WTC11 (cell line): ENCODE results near the gene METTL25B. TPM values are rescaled to one million over a fixed set of nuclear protein-coding genes. Genes with fewer than 3 reads are reported as not detected.

ENCODE experiments used
- ATAC-seq: fragments of 200-7000 bp; cut with Tn5 transposase; 2 replicates; pipeline ENCODE4 v1.10.0; 2021; ENCODE audit warnings: mild to moderate bottlenecking, moderate library complexity
- CTCF ChIA-PET: fragments of 300-600 bp; sonication (Branson Sonifier 250); formaldehyde crosslinking; loops from one replicate; lab custom pipeline; 2021; ENCODE audit warnings: antibody characterized with exemption; lab: Charles Lee
- POLR2A ChIA-PET: fragments of 350-600 bp; sonication (Branson Sonifier 250); formaldehyde crosslinking; loops from one replicate; lab custom pipeline; 2021; ENCODE audit warnings: antibody characterized with exemption; lab: Charles Lee
- DNase-seq: peaks from one replicate; pipeline ENCODE4 v3.0.0; 2021; ENCODE audit warnings: low spot score
- H3K27ac Mint-ChIP-seq: 2 replicates; pipeline ENCODE4 v1.8.0; 2021; ENCODE audit warnings: mixed read lengths
- H3K27me3 Mint-ChIP-seq: 2 replicates; pipeline ENCODE4 v1.8.0; 2021; ENCODE audit warnings: low read depth, mild to moderate bottlenecking, moderate library complexity, mixed read lengths
- H3K36me3 Mint-ChIP-seq: 2 replicates; pipeline ENCODE4 v1.8.0; 2021; ENCODE audit warnings: mixed read lengths
- H3K4me1 Mint-ChIP-seq: 2 replicates; pipeline ENCODE4 v1.8.0; 2022; ENCODE audit warnings: mixed read lengths
- H3K4me3 Mint-ChIP-seq: 2 replicates; pipeline ENCODE4 v1.8.0; 2021; ENCODE audit warnings: mild to moderate bottlenecking, moderate library complexity, mixed read lengths
- H3K9me3 Mint-ChIP-seq: 2 replicates; pipeline ENCODE4 v1.8.0; 2021; ENCODE audit warnings: mixed read lengths
- ARID4B ChIP-seq: sonication (generic); formaldehyde crosslinking; IDR thresholded peaks from 2 replicates; pipeline ENCODE4 v1.8.0; 2023; ENCODE audit warnings: missing genetic modification reagents, mild to moderate bottlenecking, borderline replicate concordance
- CREM ChIP-seq: sonication (generic); formaldehyde crosslinking; IDR thresholded peaks from 2 replicates; pipeline ENCODE4 v1.8.1; 2022; ENCODE audit warnings: mild to moderate bottlenecking, missing genetic modification reagents, moderate library complexity
- E2F4 ChIP-seq: sonication (generic); formaldehyde crosslinking; IDR thresholded peaks from 2 replicates; pipeline ENCODE4 v1.8.1; 2022; ENCODE audit warnings: low read depth, mild to moderate bottlenecking, moderate library complexity, missing genetic modification reagents, borderline replicate concordance
- ERG ChIP-seq: fragments of 250-450 bp; sonication (Bioruptor Pico); IDR thresholded peaks from 2 replicates; pipeline ENCODE4 v1.8.0; 2021; ENCODE audit warnings: mild to moderate bottlenecking
- ESRRA ChIP-seq: sonication (generic); formaldehyde crosslinking; IDR thresholded peaks from 2 replicates; pipeline ENCODE4 v1.8.1; 2022; ENCODE audit warnings: mild to moderate bottlenecking, missing genetic modification reagents, borderline replicate concordance
- ETV6 ChIP-seq: sonication (generic); formaldehyde crosslinking; IDR thresholded peaks from 2 replicates; pipeline ENCODE4 v1.8.1; 2022; ENCODE audit warnings: mild to moderate bottlenecking, missing genetic modification reagents
- FOXP1 ChIP-seq: sonication (generic); formaldehyde crosslinking; IDR thresholded peaks from 2 replicates; pipeline ENCODE4 v1.8.0; 2022; ENCODE audit warnings: missing genetic modification reagents, mild to moderate bottlenecking, moderate library complexity, borderline replicate concordance
- GABPB1 ChIP-seq: sonication (generic); formaldehyde crosslinking; IDR thresholded peaks from 2 replicates; pipeline ENCODE4 v1.8.1; 2023; ENCODE audit warnings: mild to moderate bottlenecking, missing genetic modification reagents
- IRF1 ChIP-seq: sonication (generic); formaldehyde crosslinking; IDR thresholded peaks from 2 replicates; pipeline ENCODE4 v1.8.0; 2023; ENCODE audit warnings: missing genetic modification reagents
- NFATC4 ChIP-seq: fragments of 250-450 bp; sonication (Bioruptor Pico); IDR thresholded peaks from 2 replicates; pipeline ENCODE4 v1.9.0; 2021; ENCODE audit warnings: mild to moderate bottlenecking
- NR2C2 ChIP-seq: sonication (generic); formaldehyde crosslinking; IDR thresholded peaks from 2 replicates; pipeline ENCODE4 v1.8.0; 2022; ENCODE audit warnings: mild to moderate bottlenecking, missing genetic modification reagents
- PRDM15 ChIP-seq: sonication (generic); formaldehyde crosslinking; IDR thresholded peaks from 2 replicates; pipeline ENCODE4 v1.8.0; 2022; ENCODE audit warnings: missing genetic modification reagents
- SP1 ChIP-seq: sonication (generic); formaldehyde crosslinking; conservative IDR thresholded peaks from 2 replicates; pipeline ENCODE4 v1.8.1; 2022; ENCODE audit warnings: missing genetic modification reagents
- TCF7 ChIP-seq: sonication (generic); formaldehyde crosslinking; IDR thresholded peaks from 2 replicates; pipeline ENCODE4 v1.8.0; 2022; ENCODE audit warnings: mild to moderate bottlenecking, low read depth, missing genetic modification reagents, moderate library complexity
- ZMAT4 ChIP-seq: fragments of 250-450 bp; sonication (Bioruptor Pico); IDR thresholded peaks from 2 replicates; pipeline ENCODE4 v1.9.0; 2021; ENCODE audit warnings: mild to moderate bottlenecking
- ZNF232 ChIP-seq: sonication (generic); formaldehyde crosslinking; IDR thresholded peaks from 2 replicates; pipeline ENCODE4 v1.8.0; 2022; ENCODE audit warnings: mild to moderate bottlenecking, missing genetic modification reagents
- ZNF425 ChIP-seq: fragments of 250-450 bp; sonication (Bioruptor Pico); conservative IDR thresholded peaks from 2 replicates; pipeline ENCODE4 v1.9.0; 2021; ENCODE audit warnings: mild to moderate bottlenecking
- total RNA-seq: library from RNA; stranded (reverse); gene quantifications from 3 replicates; pipeline ENCODE4 v1.2.3, GENCODE V29; 2021

METTL25B gene
- total RNA-seq, 1 experiment from 2014 or later: 32.0 TPM

GRCh38 chr1:156727492-156727891 is 777 bp upstream of the METTL25B start:
- Mint-ChIP-seq H3K4me1 (peaks cover 14% of the 10 kb centered on the region), H3K27me3 (no peaks in the 10 kb centered on the region), H3K27ac (peak overlapping the region; percentile 99), H3K36me3 (peaks cover 20% of the 10 kb centered on the region), H3K9me3 (no peaks in the 10 kb centered on the region), H3K4me3 (no peak overlapping the region)
- TF ChIP-seq NFATC4 (CRISPR knock-in tag): no peak
- TF ChIP-seq ESRRA (CRISPR knock-in tag): no peak
- TF ChIP-seq PRDM15: no peak
- no peak for ATAC-seq
- ChIA-PET CTCF (interaction anchor here (0.6 to 9.5 kb wide), 24 partner anchors 13 to 440 kb away, joined by 3 to 682 read pairs (median 18); partner anchors contain the start of genes CRABP2, HDGF, INSRR and MRPL24), POLR2A (interaction anchor here (1.3 to 5.3 kb wide), 7 partner anchors 12 to 51 kb away, joined by 3 to 57 read pairs (median 10); partner anchors contain the start of genes HDGF, MRPL24 and NES)
- no peak for DNase-seq

- H3K4me1 Mint-ChIP-seq: peaks cover 14% of the 10 kb centered on the region
- H3K27me3 Mint-ChIP-seq: no peaks in the 10 kb centered on the region
- peak within 1 kb of the TSS; percentile 99 for H3K27ac Mint-ChIP-seq
- H3K4me3 Mint-ChIP-seq: no peak within 1 kb of the TSS
- H3K36me3 Mint-ChIP-seq: peaks cover 14% of the 10 kb centered on the region
- POLR2A ChIA-PET: interaction anchor here (0.6 to 5.3 kb wide), 14 partner anchors 12 to 158 kb away, joined by 3 to 57 read pairs (median 4); partner anchors contain the start of genes CRABP2, HDGF, MRPL24 and PRCC
- H3K9me3 Mint-ChIP-seq: no peaks in the 10 kb centered on the region
- DNase-seq: peak; percentile 96
- peak; percentile 90 for ATAC-seq
- CTCF ChIA-PET: interaction anchor here (0.7 to 9.5 kb wide), 19 partner anchors 12 to 1968 kb away, joined by 3 to 682 read pairs (median 8); partner anchors contain the start of genes CRABP2, HDGF, INSRR and LRRC71
- no peak for TF ChIP-seq IRF1
- no peak for TF ChIP-seq ZNF425 (CRISPR knock-in tag)
- peak; percentile 61; the same call in 1 of the 2 replicates for TF ChIP-seq ETV6 (CRISPR knock-in tag)
- no peak for TF ChIP-seq TCF7 (CRISPR knock-in tag)
- peak; percentile 2; the same call in 1 of the 2 replicates for TF ChIP-seq ARID4B (CRISPR knock-in tag)
- TF ChIP-seq SP1 (CRISPR knock-in tag): peak; percentile 91
- no peak for TF ChIP-seq ZNF232 (CRISPR knock-in tag)
- no peak for TF ChIP-seq NR2C2
- no peak for TF ChIP-seq E2F4 (CRISPR knock-in tag)
- TF ChIP-seq FOXP1: peak; percentile 76; the same call in 1 of the 2 replicates
- peak; percentile 96 for TF ChIP-seq CREM
- TF ChIP-seq ERG (CRISPR knock-in tag): no peak
- no peak for TF ChIP-seq ZMAT4 (CRISPR knock-in tag)
- TF ChIP-seq GABPB1 (CRISPR knock-in tag): peak; percentile 56; the same call in 1 of the 2 replicates
These were observed 562 bp downstream of the METTL25B start, which contains the start of gene ISG20L2 for GRCh38 chr1:156728599-156729462. Gene ISG20L2, minus strand, starts transcription at chr1:156728766. Its CDS starts 1,114 bp downstream, at chr1:156727652.
